Measurements from ENCODE around the gene NPPC.

Gene NPPC

GRCh38 chr2:231934441-231935206 is 8.4 kb upstream of the NPPC start:
- DNase-seq: no peak

- DNase-seq: no peak
Observed at GRCh38 chr2:231933916-231934401, 7.8 kb upstream of the NPPC start.

GRCh38 chr2:231932985-231933915 is 7.1 kb upstream of the NPPC start:
- no peak for DNase-seq

- no peak for DNase-seq
Observed at GRCh38 chr2:231932711-231932970, 6.4 kb upstream of the NPPC start.

- no peak for DNase-seq
Observed at GRCh38 chr2:231931481-231931915, 5.3 kb upstream of the NPPC start.

GRCh38 chr2:231930593-231931281 is 4.5 kb upstream of the NPPC start:
- DNase-seq: no peak

- DNase-seq: no peak
Observed at GRCh38 chr2:231929961-231930592, 3.9 kb upstream of the NPPC start.

GRCh38 chr2:231928901-231929725 is 2.9 kb upstream of the NPPC start:
- DNase-seq: no peak

- DNase-seq: no peak
Observed at GRCh38 chr2:231928481-231928880, 2.3 kb upstream of the NPPC start.

GRCh38 chr2:231927566-231927890 is 1.3 kb upstream of the NPPC start:
- DNase-seq: no peak

- DNase-seq: no peak
Observed at GRCh38 chr2:231926761-231927565, 767 bp upstream of the NPPC start.

GRCh38 chr2:231925303-231926179 is 655 bp downstream of the NPPC start:
- peak; percentile 53 for DNase-seq

GRCh38 chr2:231924889-231925275 is 1.3 kb downstream of the NPPC start:
- DNase-seq: no peak

- DNase-seq: no peak
Observed at GRCh38 chr2:231923951-231924888, 2.0 kb downstream of the NPPC start.

GRCh38 chr2:231923010-231923344 is 3.2 kb downstream of the NPPC start:
- DNase-seq: no peak

GRCh38 chr2:231922311-231923009 is 3.7 kb downstream of the NPPC start:
- DNase-seq: no peak

GRCh38 chr2:231920795-231921194 is 5.4 kb downstream of the NPPC start:
- DNase-seq: no peak

GRCh38 chr2:231920366-231920765 is 5.8 kb downstream of the NPPC start:
- no peak for DNase-seq

All from NCI-H2029 (cell line).